GM12872 (cell line): ENCODE data around the gene ARHGAP26.

Experiments used
- CTCF ChIP-seq: IDR thresholded peaks from 3 replicates; pipeline ENCODE4 v1.5.1; 2011; ENCODE audit warnings: low read depth, mild to moderate bottlenecking, low read length, moderate library complexity; ENCODE audit not compliant: insufficient read depth

The ARHGAP26 gene

GRCh38 chr5:143037708-143038107 is 267.5 kb downstream of the ARHGAP26 start:
- no peak for TF ChIP-seq CTCF

GRCh38 chr5:143040622-143041021 is 270.4 kb downstream of the ARHGAP26 start:
- TF ChIP-seq CTCF = no peak

DNA sequence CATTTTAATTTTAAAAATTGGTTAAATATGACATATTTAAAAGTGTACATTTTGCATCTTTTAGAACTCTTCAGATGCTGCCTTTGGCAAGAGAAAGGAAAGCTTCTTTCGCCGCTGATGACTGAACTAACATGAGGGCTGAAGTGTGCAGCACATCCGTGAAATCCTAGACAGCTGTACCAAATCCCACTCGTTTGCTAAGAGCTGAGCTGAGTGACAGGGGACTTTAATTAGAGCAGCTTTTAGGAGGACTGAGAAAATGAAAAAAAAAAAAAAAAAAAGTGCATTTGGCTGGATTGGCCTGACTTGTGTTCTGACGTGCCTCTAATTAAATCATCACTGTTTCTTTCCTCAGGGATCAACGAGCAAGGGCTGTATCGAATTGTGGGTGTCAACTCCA is 271.3 kb downstream of the ARHGAP26 start:
- TF ChIP-seq CTCF = no peak

DNA sequence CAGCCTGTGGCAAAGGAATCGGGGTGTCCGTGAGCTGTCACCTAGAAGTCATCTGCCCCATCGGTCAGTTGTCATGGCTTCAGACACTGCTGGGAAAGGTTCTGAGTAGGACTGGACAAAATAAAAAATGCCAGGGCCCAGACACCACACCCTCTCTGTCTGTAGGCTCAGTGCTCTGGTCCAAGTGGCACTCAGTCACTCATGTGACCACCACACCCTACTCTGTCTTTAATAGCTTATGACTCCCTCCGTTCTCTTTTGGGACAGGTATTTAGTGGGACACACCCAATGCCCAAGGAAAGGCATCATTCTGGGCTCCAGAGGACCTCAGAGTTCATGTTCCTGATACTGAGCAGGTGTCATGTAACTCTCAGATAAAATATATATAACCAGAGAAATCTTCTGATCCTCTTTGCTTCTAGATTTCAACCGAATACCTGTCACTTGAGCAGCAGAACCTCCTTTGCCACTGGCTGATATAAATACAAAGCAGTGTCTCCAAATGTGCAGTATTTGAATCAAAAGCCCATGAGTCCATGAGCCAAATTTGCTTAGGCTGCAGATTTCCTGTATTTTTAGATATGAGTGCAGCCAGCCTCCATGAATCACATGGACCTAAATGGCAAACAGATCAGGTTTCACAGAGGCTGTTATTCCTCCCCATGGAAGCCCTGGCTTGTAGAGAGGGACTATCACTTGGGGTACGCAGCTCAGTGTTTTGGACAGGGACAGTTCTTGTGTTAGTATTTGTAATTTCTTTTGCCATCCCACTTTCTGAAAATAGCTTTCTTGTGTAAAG is 272.0 kb downstream of the ARHGAP26 start:
- TF ChIP-seq CTCF = no peak

- TF ChIP-seq CTCF = no peak
Observed at GRCh38 chr5:143044265-143044664, 274.1 kb downstream of the ARHGAP26 start.

- no peak for TF ChIP-seq CTCF
Observed at GRCh38 chr5:143045062-143045461, 274.9 kb downstream of the ARHGAP26 start.

DNA sequence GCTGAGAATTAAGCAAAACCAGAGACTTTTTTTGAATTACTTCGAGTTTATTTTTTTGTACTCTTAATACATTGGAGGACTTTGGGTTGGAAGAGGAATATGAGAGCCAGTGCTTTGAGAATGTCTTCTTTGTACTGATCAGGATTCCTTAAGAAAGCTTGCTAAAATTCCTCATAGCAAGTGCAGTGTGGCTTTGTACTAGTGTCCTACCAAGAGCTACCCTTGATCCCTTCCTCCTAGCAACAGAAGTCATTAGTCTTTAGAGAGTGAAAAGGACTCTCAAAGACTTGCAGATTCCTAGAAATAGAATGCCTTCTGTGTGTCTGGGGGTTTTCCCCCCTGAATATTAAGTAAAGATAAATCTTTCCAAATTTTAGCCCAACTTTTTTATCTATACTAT is 276.1 kb downstream of the ARHGAP26 start:
- no peak for TF ChIP-seq CTCF

GRCh38 chr5:143047091-143047490 is 276.9 kb downstream of the ARHGAP26 start:
- no peak for TF ChIP-seq CTCF
